GM12873 (cell line): ENCODE results near the gene HYLS1.

Source experiments
- TF ChIP-seq, protein P1 (sequence below): IDR thresholded peaks from 2 replicates; pipeline ENCODE4 v1.5.1; 2012; ENCODE audit warnings: low read depth, mild to moderate bottlenecking, moderate library complexity, low read length, control low read depth; ENCODE audit not compliant: insufficient read depth; ENCODE audit errors: missing control alignments

The HYLS1 gene

DNA sequence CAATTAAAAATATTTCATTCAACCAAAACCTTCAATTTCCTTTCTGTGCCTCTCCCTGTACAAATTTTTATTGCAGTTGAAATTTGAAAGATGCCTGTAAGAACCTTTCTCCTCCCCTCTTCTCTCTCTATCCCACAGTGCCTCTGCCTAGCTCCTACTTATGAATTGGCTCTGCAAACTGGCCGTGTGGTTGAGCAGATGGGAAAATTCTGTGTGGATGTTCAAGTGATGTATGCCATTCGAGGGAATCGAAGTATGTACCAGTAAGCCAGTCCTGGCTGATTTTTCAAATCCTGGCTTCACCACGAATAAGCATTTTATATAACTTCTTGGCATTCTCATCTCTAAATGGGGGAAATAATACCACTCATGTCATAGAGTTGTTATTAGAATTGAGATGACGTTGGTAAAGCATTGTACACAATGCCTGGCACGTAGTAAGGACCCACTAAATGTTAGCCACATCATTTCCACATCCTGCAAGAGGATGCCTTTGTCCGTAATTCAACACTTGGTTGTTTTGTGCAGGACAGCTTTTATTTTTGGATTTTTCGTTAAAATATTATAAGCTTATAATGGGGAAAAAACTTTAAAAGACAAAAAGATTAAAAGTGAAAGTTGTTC, 22.9 kb downstream of the HYLS1 start:
- TF ChIP-seq, protein P1, sequence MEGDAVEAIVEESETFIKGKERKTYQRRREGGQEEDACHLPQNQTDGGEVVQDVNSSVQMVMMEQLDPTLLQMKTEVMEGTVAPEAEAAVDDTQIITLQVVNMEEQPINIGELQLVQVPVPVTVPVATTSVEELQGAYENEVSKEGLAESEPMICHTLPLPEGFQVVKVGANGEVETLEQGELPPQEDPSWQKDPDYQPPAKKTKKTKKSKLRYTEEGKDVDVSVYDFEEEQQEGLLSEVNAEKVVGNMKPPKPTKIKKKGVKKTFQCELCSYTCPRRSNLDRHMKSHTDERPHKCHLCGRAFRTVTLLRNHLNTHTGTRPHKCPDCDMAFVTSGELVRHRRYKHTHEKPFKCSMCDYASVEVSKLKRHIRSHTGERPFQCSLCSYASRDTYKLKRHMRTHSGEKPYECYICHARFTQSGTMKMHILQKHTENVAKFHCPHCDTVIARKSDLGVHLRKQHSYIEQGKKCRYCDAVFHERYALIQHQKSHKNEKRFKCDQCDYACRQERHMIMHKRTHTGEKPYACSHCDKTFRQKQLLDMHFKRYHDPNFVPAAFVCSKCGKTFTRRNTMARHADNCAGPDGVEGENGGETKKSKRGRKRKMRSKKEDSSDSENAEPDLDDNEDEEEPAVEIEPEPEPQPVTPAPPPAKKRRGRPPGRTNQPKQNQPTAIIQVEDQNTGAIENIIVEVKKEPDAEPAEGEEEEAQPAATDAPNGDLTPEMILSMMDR, result no peak

DNA sequence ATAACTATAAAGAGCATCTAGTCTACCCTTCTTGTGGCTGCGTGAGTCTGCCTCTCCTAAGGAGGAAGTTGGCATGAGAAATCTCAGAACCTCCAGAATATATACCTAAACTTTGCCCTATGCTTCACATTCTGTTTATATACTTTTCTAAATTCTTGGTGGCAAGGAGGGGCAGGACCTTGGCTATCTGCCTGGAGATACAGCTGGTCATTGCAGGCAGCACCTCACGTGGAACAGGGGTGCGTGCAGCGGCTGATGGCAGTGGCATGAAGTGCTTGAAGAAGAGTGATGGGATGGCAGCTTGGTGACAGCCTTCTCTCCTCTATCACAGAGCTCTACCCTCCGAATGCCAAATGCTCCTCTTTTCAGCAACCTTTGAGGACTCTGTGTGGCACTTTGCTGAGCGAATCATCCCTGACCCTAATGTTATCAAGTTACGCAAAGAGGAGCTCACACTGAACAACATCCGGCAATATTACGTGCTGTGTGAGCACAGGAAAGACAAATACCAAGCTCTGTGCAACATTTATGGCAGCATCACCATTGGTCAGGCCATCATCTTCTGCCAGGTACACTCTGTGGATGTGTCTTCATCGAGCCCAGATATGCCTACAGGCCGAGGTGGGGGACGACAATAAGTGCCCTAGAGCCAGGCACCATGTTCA, 29.3 kb downstream of the HYLS1 start:
- TF ChIP-seq, protein P1, result no peak

DNA sequence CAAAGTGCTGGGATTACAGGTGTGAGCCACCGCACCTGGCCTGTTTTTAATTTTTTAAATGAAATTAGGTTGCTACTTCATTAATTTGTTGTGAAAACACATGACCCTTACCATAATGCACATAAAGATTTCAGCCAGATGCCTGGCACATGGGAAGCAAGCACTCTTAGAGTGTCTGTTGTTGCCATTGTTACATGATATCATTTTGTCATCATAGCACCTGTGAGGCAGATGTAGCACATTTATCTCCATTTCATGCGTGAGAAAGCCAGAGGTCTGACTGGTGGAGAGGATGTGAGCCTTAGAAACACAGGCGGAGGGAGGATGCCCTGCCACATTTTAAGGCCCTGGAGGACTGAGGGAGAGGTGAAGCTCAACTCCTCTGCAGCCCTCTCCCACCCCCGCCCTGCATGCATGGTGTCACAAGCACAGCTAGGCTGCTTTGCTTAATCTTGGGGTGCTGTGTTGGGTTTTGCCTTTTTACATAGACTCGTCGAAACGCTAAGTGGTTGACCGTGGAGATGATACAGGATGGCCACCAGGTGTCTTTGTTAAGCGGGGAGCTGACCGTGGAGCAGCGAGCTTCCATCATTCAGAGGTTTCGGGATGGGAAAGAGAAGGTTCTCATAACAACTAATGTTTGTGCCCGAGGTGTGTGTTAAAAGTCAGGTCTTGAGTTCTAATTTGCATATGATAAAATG, 30.8 kb downstream of the HYLS1 start:
- TF ChIP-seq, protein P1, result no peak

DNA sequence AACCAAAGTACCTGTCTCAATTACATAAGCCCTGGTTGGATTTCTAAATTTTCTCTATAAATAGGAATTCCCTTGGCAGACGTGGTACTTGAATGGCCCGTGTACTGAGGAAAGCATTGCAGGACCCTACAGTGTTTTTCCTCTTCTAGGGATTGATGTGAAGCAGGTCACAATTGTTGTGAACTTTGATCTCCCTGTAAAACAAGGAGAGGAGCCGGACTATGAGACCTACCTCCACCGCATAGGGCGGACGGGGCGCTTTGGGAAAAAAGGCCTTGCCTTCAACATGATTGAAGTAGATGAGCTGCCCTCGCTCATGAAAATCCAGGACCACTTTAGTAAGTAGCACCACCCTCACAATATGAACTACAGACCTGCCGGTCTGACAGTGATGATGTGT, 33.6 kb downstream of the HYLS1 start:
- TF ChIP-seq, protein P1, result no peak

DNA sequence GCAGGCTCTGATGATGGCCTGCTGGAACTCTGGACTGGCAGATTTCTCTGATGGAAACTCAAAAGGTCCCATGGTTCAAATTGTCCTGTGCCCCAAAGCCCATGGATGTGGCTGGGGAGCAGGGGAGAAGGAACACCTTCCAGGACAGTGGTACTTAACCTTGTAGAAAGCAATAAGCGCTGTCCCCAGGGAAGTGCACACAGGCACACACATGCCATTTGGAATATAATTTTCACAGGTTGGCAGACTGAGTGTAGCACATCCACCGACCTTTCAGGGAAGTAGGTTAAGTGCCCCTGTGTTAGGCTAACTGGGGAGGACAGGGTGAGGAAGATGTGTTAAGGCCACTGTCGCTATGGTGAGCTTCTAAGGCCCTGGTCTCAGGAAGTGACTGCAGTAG, 34.7 kb downstream of the HYLS1 start:
- TF ChIP-seq, protein P1, result no peak

DNA sequence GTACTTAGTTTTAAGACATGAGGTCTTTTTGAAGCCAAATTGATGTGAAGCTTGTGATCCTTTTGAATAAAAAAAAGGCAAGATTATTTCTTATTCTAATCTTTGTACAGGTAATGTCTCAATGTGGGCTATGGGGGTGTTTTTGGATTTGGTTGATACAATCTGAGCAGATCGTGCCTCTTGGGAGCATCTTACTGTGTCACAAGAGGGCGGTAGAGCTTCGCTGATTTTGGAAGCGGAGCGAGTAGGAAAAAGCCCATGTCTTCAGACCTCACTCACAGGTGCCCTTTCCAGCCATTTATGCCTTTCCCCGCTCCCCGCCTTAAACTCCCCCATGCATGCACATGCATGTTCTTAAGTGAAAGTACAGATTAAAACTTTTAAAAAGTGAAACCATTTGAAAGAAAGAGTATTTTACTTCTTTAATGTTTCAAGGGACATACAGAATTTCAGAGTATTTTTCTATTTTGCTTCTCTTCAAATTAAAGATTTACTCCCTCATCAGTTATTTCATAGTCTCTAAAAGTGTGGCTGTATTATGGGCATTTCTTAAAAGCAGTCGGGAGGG, 35.6 kb downstream of the HYLS1 start:
- TF ChIP-seq, protein P1, result peak; percentile 84

DNA sequence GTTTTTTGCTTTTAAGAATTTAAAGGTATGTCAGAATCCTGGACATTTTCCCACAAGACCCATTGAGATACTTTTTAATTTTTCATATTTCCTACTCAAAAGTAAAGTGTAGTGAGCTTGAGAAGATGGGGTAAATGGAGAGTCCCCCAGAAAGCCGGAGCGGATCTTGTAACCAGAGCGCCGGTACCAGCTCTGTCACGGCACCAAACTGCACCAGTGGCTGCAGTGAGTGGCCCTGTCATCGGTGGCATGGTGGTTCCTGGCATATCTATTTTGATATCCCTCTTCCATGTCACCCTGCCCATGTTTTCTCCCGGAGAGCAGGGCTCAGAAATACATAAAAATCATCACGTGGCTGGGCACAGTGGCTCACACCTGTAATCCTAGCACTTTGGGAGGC, 36.2 kb downstream of the HYLS1 start:
- TF ChIP-seq, protein P1, result no peak
